ENCODE measurements around the gene AFF2. TPM values are rescaled to one million over a fixed set of nuclear protein-coding genes. Genes with fewer than 3 reads are reported as not detected.

AFF2 gene
- total RNA-seq, 1 experiment from 2014 or later, result 0.05 TPM

DNA sequence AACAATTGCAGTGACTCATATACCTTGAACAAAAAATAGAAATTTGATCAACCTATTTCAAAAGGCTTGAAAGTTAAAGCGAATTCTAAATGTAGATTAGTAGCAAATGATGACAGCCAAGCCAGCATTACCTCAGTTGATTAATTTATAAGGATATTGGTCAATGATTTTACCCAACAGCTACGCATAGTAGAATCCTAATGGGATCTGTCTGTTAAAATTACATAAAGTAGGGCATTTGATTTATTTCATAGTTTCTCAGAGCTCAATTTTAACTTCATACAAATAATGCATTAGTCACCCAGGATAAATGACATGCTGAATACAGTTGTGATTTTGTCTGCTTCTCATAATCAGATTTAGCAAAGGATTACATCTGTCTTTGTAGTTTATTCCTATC, 12.0 kb downstream of the AFF2 start:
- Histone ChIP-seq H3K9me3 (ENCODE audit: control insufficient read depth in 1 of 2, insufficient read depth in 1 of 2, low read depth in 1 of 2, low read length in 2 of 2) (no peaks in the 10 kb centered on the region), H3K36me3 (ENCODE audit: control insufficient read depth in 1 of 2, insufficient read depth in 2 of 2, low read length in 2 of 2) (no peaks in the 10 kb centered on the region), H3K4me2 (ENCODE audit: low read length) (no peak overlapping the region), H3K79me2 (ENCODE audit: insufficient read depth, low read length) (no peaks in the 10 kb centered on the region), H3K4me3 (replicated peaks in 1 of 2; ENCODE audit: low read depth in 1 of 2, low read length in 2 of 2) (no peak overlapping the region), H3K27ac (ENCODE audit: low read depth, low read length) (no peak overlapping the region), H3K4me1 (ENCODE audit: control insufficient read depth in 1 of 2, insufficient read depth in 2 of 2, low read length in 2 of 2) (no peaks in the 10 kb centered on the region), H2AFZ (ENCODE audit: low read depth, low read length, poor library complexity, severe bottlenecking) (no peak overlapping the region), H4K20me1 (ENCODE audit: insufficient read depth) (no peaks in the 10 kb centered on the region), H3K9me2 (ENCODE audit: insufficient read depth) (no peaks in the 10 kb centered on the region), H3K9ac (ENCODE audit: low read length) (no peak overlapping the region), H3K27me3 (ENCODE audit: insufficient read depth, low read length) (no peaks in the 10 kb centered on the region)
- RAD21 ChIA-PET (ENCODE audit: low non-redundant PET in 1 of 2, low total read pairs in 2 of 2, uncharacterized antibody in 2 of 2, unreplicated experiment in 2 of 2), result no interaction called here
- TF ChIP-seq CBX3 (IDR thresholded peaks at IDR 0.05; ENCODE audit: low read depth) (no peak), FOSL1 (IDR thresholded peaks at IDR 0.05; ENCODE audit: low read depth) (no peak), JUND (IDR thresholded peaks at IDR 0.05) (no peak), CEBPB (IDR thresholded peaks at IDR 0.05; ENCODE audit: low read depth) (no peak), EZH2 (IDR thresholded peaks at IDR 0.05) (no peak), EGR1 (IDR thresholded peaks at IDR 0.05; ENCODE audit: low read depth) (no peak), SP1 (IDR thresholded peaks at IDR 0.05; ENCODE audit: low read depth) (no peak), RAD21 (IDR thresholded peaks at IDR 0.05; ENCODE audit: low read depth) (no peak), POLR2AphosphoS5 (IDR thresholded peaks at IDR 0.05; ENCODE audit: low read depth, low read length) (no peak)
- TF ChIP-seq, protein P1, sequence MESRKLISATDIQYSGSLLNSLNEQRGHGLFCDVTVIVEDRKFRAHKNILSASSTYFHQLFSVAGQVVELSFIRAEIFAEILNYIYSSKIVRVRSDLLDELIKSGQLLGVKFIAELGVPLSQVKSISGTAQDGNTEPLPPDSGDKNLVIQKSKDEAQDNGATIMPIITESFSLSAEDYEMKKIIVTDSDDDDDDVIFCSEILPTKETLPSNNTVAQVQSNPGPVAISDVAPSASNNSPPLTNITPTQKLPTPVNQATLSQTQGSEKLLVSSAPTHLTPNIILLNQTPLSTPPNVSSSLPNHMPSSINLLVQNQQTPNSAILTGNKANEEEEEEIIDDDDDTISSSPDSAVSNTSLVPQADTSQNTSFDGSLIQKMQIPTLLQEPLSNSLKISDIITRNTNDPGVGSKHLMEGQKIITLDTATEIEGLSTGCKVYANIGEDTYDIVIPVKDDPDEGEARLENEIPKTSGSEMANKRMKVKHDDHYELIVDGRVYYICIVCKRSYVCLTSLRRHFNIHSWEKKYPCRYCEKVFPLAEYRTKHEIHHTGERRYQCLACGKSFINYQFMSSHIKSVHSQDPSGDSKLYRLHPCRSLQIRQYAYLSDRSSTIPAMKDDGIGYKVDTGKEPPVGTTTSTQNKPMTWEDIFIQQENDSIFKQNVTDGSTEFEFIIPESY (IDR thresholded peaks at IDR 0.05; ENCODE audit: extremely low read depth, insufficient replicate concordance, low read length), result no peak
- TF ChIP-seq, protein P2, sequence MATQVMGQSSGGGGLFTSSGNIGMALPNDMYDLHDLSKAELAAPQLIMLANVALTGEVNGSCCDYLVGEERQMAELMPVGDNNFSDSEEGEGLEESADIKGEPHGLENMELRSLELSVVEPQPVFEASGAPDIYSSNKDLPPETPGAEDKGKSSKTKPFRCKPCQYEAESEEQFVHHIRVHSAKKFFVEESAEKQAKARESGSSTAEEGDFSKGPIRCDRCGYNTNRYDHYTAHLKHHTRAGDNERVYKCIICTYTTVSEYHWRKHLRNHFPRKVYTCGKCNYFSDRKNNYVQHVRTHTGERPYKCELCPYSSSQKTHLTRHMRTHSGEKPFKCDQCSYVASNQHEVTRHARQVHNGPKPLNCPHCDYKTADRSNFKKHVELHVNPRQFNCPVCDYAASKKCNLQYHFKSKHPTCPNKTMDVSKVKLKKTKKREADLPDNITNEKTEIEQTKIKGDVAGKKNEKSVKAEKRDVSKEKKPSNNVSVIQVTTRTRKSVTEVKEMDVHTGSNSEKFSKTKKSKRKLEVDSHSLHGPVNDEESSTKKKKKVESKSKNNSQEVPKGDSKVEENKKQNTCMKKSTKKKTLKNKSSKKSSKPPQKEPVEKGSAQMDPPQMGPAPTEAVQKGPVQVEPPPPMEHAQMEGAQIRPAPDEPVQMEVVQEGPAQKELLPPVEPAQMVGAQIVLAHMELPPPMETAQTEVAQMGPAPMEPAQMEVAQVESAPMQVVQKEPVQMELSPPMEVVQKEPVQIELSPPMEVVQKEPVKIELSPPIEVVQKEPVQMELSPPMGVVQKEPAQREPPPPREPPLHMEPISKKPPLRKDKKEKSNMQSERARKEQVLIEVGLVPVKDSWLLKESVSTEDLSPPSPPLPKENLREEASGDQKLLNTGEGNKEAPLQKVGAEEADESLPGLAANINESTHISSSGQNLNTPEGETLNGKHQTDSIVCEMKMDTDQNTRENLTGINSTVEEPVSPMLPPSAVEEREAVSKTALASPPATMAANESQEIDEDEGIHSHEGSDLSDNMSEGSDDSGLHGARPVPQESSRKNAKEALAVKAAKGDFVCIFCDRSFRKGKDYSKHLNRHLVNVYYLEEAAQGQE (IDR thresholded peaks at IDR 0.05; ENCODE audit: low read depth), result no peak
- DNase-seq (ENCODE audit: low read depth, low spot score), result no peak
- intact Hi-C loops (cut with micrococcal nuclease), result no loop called here
- CTCF ChIA-PET, result no interaction called here
- POLR2A ChIA-PET, result no interaction called here
- no peak for ATAC-seq
- no TSS peak for BruUV-seq (replicated peaks)

Measured in HCT116 (cell line).